ENCODE results near the gene MINDY3.

Gene MINDY3

GRCh38 chr10:15869935-15870334, 9.6 kb upstream of the MINDY3 start:
- no peak for TF ChIP-seq CTCF (IDR thresholded peaks at IDR 0.05; ENCODE audit: extremely low read depth, insufficient read depth, missing control alignments)
- DNase-seq (ENCODE audit: low spot score), result no peak
- in situ Hi-C loops (cut with MboI; ENCODE audit: low pct_unique_long_range_greater_than_20kb, low sequenced_read_pairs, unreplicated experiment), result no loop called here

GRCh38 chr10:15868006-15868405, 7.7 kb upstream of the MINDY3 start:
- in situ Hi-C loops (cut with MboI; ENCODE audit: low pct_unique_long_range_greater_than_20kb, low sequenced_read_pairs, unreplicated experiment), result no loop called here
- DNase-seq (ENCODE audit: low spot score), result no peak
- TF ChIP-seq CTCF (IDR thresholded peaks at IDR 0.05; ENCODE audit: extremely low read depth, insufficient read depth, missing control alignments), result no peak

- no peak for DNase-seq (ENCODE audit: low spot score)
- in situ Hi-C loops (cut with MboI; ENCODE audit: low pct_unique_long_range_greater_than_20kb, low sequenced_read_pairs, unreplicated experiment), result no loop called here
- TF ChIP-seq CTCF (IDR thresholded peaks at IDR 0.05; ENCODE audit: extremely low read depth, insufficient read depth, missing control alignments), result no peak
These were observed 5.0 kb upstream of the MINDY3 start for GRCh38 chr10:15865304-15865703.

- DNase-seq (ENCODE audit: low spot score), result no peak
- in situ Hi-C loops (cut with MboI; ENCODE audit: low pct_unique_long_range_greater_than_20kb, low sequenced_read_pairs, unreplicated experiment), result no loop called here
- TF ChIP-seq CTCF (IDR thresholded peaks at IDR 0.05; ENCODE audit: extremely low read depth, insufficient read depth, missing control alignments), result no peak
These were observed 4.1 kb upstream of the MINDY3 start for GRCh38 chr10:15864419-15864818.

- no peak for TF ChIP-seq CTCF (IDR thresholded peaks at IDR 0.05; ENCODE audit: extremely low read depth, insufficient read depth, missing control alignments)
- in situ Hi-C loops (cut with MboI; ENCODE audit: low pct_unique_long_range_greater_than_20kb, low sequenced_read_pairs, unreplicated experiment), result no loop called here
These were observed 3.4 kb upstream of the MINDY3 start for GRCh38 chr10:15863733-15864132.

GRCh38 chr10:15863323-15863722, 3.0 kb upstream of the MINDY3 start:
- TF ChIP-seq CTCF (IDR thresholded peaks at IDR 0.05; ENCODE audit: extremely low read depth, insufficient read depth, missing control alignments), result no peak
- in situ Hi-C loops (cut with MboI; ENCODE audit: low pct_unique_long_range_greater_than_20kb, low sequenced_read_pairs, unreplicated experiment), result no loop called here
- no peak for DNase-seq (ENCODE audit: low spot score)

More at GRCh38 chr10:15863733-15864132, 3.4 kb upstream of the MINDY3 start:
- no peak for DNase-seq (ENCODE audit: low spot score)

- DNase-seq (ENCODE audit: low spot score), result no peak
- in situ Hi-C loops (cut with MboI; ENCODE audit: low pct_unique_long_range_greater_than_20kb, low sequenced_read_pairs, unreplicated experiment), result no loop called here
- TF ChIP-seq CTCF (IDR thresholded peaks at IDR 0.05; ENCODE audit: extremely low read depth, insufficient read depth, missing control alignments), result no peak
These were observed 440 bp upstream of the MINDY3 start for GRCh38 chr10:15860692-15861201.

All from GM13977 (cell line).